PC-9 (cell line): ENCODE results near the gene EFTUD2.

Experiments used
- CTCF ChIP-seq: fragments of 200-600 bp; sonication (generic); conservative IDR thresholded peaks from 2 replicates; pipeline ENCODE4 v1.6.1; 2017; ENCODE audit warnings: mixed run types, antibody characterized with exemption, mild to moderate bottlenecking, moderate library complexity
- EZH2 ChIP-seq: fragments of 200-600 bp; sonication (generic); IDR thresholded peaks from 2 replicates; pipeline ENCODE4 v1.8.0; 2017; ENCODE audit warnings: antibody characterized with exemption, low read depth

DNA sequence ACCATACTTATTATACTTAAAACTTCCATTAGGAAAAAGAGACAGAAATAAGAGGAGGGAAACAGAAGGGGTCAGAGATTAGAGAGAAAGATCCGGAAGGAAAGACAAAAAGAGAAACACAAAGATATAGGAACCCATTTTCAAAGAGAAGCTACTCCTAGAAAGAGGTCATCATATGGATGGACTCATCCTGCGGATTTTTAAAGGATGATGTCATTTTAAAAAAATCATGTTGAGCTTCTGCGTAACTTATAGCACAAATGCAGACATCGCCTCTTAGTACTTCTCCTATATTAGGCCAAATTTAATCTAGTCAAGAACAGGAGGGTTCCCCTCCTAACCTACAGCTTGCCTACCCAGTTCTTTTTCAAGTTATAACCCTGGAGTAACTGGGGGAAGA is 18.1 kb downstream of the EFTUD2 start:
- no peak for TF ChIP-seq CTCF
- no peak for TF ChIP-seq EZH2
